Cardiac septum (tissue), 1 donor: ENCODE results near the gene CRACR2A. TPM values are rescaled to one million over a fixed set of nuclear protein-coding genes. Genes with fewer than 3 reads are reported as not detected.

Experiments used
- DNase-seq: peaks from one replicate; pipeline ENCODE4 v3.0.0-alpha.2; 2020; ENCODE audit warnings: low spot score
- intact Hi-C: fragments of 100-400 bp; cut with DNase I; formaldehyde crosslinking; loops from one replicate; pipeline ENCODE4 v1.14.0; 2022
- total RNA-seq: library from RNA; stranded (reverse); fragmentation: NEBNext Ultra II Directional; extraction: Animal tissue kit (Norgen Biotek cat#: 25700); gene quantifications from one replicate; pipeline ENCODE4 v1.2.1, GENCODE V29; 2021
- donor health status: DM: no; HTN: no; CAD: no.

CRACR2A gene
- total RNA-seq, 1 donor from 2014 or later, result 2.3 TPM

DNA sequence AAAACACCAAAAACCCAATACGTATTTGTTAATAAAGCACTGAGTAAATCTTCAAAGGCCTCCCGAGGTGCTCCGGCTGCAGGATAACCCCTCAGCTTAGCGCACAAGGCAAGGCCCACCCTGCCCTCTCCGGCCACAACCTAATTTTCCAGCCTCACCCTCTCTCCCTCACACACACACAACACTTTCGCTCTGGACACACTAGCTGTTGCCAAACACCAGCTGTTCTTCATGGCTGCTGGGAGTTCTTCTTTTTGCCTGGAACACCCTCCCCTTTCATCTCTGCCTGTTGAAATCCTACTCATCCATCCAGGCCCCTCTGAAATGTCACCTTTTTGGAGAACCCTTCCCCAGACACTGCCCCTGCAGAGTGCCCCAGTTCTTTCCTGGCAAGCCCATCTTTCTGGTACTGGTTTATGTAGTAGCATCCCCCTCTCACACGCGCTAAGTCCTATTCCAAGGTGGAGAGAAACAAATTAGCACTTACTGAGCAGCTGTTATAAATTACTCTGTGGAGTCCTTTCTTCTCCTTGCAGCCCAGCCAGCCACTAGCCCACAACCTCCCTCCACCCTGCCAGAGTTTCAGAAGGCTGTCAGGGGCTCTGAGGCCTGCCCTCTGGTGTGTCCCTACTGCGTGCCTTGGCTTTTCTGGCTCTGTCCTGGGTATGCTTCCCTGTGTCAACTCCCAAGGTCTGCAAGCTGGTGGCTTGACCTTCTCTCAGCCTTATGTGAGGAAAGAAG is 805 bp upstream of the CRACR2A start:
- DNase-seq, result no peak
- intact Hi-C loops, result no loop called here

GRCh38 chr12:3752096-3752709 is 706 bp downstream of the CRACR2A start:
- intact Hi-C loops, result no loop called here
- DNase-seq, result no peak

DNA sequence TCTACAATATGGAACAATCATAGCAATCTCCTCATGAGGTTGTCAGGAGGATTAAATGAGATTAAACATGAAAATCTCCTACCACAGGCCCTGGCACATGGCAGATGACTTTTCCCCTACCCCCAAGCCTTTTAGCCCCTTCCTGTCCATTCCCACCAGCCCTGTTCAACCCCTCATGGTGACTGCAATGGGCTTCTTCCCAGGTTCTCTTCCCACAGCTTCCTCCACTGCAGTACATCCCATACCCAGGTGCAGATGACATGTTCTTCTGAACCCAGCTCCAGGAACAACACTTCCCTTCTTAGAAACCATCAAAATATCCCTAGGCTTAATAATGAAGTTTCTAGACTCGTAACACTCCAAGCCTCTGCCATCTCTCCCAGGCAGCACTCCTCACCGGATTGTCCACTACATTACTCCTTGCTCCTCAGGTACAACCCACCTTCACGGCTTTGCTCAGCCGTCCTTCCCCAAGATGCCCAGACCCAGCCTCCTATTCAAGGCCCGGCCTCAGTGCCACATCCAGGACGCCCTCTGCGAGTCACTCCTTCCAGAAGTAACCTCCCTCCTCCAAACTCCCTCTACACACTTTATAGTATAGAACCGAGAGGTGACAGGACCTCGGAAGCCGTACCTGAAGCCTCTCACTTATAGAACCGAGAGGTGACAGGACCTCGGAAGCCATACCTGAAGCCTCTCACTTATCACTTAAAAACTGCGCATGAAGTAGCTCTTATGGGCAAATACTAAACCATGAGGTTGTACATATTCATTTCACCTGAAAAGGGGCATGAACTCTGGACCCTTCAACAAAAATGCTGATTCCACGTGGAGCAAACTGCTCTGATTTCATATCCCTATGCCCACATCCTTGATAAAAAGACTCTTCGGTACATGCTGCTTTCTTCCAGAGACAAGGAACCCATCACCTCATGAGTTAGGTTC is 1.5 kb downstream of the CRACR2A start:
- no peak for DNase-seq

GRCh38 chr12:3750616-3751015 is 2.3 kb downstream of the CRACR2A start:
- intact Hi-C loops, result no loop called here
- no peak for DNase-seq

More for the DNA sequence above, 1.5 kb downstream of the CRACR2A start:
- intact Hi-C loops, result no loop called here

- intact Hi-C loops, result no loop called here
Observed at GRCh38 chr12:3748620-3749019, 4.3 kb downstream of the CRACR2A start.

GRCh38 chr12:3747976-3748619 is 4.8 kb downstream of the CRACR2A start:
- no peak for DNase-seq
- intact Hi-C loops, result no loop called here

More at GRCh38 chr12:3748620-3749019, 4.3 kb downstream of the CRACR2A start:
- no peak for DNase-seq

DNA sequence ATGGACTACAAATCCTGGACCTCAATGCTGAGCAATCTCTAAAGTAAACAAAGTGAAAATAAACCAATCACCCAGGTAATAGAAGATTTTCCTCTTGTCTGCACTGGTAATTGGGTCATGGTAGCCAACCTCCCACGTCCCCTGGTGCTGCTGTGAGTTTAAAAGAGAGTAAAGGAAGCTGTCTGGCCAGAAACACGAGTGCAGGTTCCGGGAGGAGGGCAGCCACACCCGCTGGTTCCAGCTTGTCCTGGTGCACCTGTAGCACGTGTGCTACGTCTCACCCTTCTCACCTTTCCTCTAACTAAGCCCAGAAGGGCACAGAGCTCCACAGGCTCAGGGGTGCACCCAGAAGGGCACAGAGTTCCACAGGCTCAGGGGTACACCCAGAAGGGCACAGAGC is 5.4 kb downstream of the CRACR2A start:
- DNase-seq, result no peak
- intact Hi-C loops, result no loop called here

- DNase-seq, result no peak
- intact Hi-C loops, result no loop called here
Observed at GRCh38 chr12:3746758-3747157, 6.2 kb downstream of the CRACR2A start.

GRCh38 chr12:3745152-3745551 is 7.8 kb downstream of the CRACR2A start:
- no peak for DNase-seq
- intact Hi-C loops, result no loop called here

- intact Hi-C loops, result no loop called here
- no peak for DNase-seq
Observed at GRCh38 chr12:3744229-3744901, 8.5 kb downstream of the CRACR2A start.

DNA sequence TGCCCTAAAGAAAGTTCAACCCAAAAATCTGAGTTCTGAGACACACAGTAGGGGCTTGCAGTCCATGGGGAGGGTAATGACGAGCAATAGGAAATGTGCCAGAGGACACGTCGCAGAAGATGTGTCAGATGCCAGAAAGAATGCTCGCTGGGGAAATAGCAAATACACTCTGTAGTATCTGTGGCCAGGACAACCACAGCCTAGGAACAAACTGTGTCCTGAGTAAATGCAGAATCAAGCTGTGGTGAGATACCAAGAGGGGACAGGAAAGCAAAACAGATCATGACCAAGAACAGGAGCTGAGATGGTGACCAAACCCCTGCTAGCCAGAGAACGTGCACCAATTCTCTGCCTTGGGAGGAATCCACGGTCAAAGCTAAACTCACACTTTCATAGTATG is 9.1 kb downstream of the CRACR2A start:
- intact Hi-C loops, result no loop called here
- no peak for DNase-seq

- intact Hi-C loops, result no loop called here
- DNase-seq, result no peak
Observed at GRCh38 chr12:3741882-3742672, 10.8 kb downstream of the CRACR2A start.

DNA sequence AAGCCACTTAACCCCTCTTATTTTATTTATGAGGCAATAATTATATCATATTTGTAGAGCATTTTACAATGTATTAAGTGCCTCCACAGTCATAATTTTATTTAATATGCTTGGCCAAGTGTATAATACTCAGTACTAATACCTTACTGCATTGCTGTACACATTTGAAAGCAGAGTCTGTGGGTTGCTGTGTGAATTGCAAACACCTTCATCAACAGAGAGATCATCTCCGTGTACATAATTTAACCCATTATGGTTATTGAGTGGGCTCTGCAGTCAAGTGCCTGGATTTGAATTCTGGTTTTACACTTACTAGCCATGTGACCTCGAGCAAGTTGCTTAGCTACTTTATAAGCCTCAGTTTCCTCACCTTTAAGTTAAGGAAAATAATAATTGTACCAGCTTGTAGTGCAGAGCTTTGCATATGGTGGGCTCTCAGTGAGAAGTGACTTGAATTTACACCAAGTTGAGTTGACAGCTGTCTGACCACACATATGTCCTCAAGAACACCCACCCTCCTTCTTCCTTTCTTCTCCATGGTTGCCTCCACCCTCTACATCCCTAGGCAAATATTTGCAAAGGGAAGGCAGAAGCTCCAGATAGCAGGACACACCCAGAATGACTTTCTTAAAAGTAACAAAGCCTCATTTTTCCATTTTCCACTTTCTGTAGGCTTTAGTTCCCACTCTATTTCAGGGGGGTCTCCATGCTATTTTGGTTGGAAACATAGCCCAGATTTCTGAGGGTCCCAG is 12.3 kb downstream of the CRACR2A start:
- intact Hi-C loops, result no loop called here
- DNase-seq, result no peak

DNA sequence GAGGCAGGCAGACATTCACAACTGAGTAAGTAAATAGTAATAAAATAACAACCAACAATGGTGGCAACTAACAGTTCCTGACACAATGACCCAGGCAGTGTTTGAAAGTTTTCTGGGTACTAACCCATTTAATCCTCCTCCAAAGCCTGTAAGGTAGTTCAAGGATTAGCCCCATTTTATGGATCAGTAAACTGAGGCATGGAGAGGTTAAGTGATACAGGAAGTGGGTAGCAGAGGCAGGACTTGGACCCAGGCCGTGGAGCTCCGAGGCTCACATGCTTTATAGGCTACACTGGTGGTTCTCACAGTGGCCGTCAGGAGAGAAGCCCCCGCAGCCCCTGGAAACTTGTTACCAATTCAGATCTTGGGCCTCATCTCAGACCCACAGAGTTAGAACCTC is 17.5 kb downstream of the CRACR2A start:
- no peak for DNase-seq
- intact Hi-C loops, result no loop called here

- DNase-seq, result no peak
- intact Hi-C loops, result no loop called here
Observed at GRCh38 chr12:3732901-3733300, 20.0 kb downstream of the CRACR2A start.

DNA sequence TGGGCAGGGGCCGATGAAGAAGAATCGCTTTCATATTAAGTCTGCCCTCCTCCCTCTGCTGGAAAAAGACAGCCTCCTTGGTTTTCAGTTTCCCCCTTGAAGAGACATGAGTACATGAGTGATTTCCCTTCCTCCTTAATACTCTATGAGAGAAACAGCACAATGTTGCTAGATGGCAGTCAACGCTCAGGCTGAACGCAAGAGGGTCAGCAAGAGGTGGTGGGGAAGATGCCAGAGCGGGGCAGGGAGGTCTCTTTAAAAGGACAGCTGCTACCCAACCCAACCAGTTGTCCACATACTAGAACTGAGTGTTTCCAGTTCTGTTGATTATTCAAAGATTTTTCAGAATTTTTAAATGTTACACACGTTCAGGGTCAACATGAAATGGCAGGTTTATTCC is 22.8 kb downstream of the CRACR2A start:
- intact Hi-C loops, result no loop called here
- DNase-seq, result no peak

GRCh38 chr12:3728686-3729085 is 24.2 kb downstream of the CRACR2A start:
- DNase-seq, result peak; percentile 87
- intact Hi-C loops, result no loop called here
